A673 (cell line): ENCODE data around the gene NOC4L.

Source experiments
- CTCF ChIP-seq: fragments of 300-800, 200-600 bp; sonication (generic); conservative IDR thresholded peaks from 2 replicates; pipeline ENCODE4 v1.5.1; 2017; ENCODE audit warnings: low read depth, mild to moderate bottlenecking, antibody characterized with exemption, low read length, moderate library complexity, mixed read lengths
- EZH2 ChIP-seq: fragments of 200-600 bp; sonication (generic); IDR thresholded peaks from 2 replicates; pipeline ENCODE4 v1.6.1; 2017; ENCODE audit warnings: borderline replicate concordance, low read depth, mild to moderate bottlenecking, mixed read lengths, antibody characterized with exemption, low read length; ENCODE audit not compliant: poor library complexity, severe bottlenecking

- no peak for TF ChIP-seq CTCF
- no peak for TF ChIP-seq EZH2
Measured at GRCh38 chr12:132155771-132156572, 11.7 kb downstream of the NOC4L start.
